Activated naive CD8-positive, alpha-beta T cell treated with anti-CD3 and anti-CD28 coated beads for 36 hours (primary cell): ENCODE data around the gene ATCAY. TPM values are rescaled to one million over a fixed set of nuclear protein-coding genes. Genes with fewer than 3 reads are reported as not detected.
A peak's percentile ranks its signal among the peaks of the same experiment; 100 is the strongest.
"Not testable (repeated sequence)": the region's sequence is repeated elsewhere in the genome, so short reads cannot be mapped to it uniquely, and the experiment has no call there.

Experiments
- DNase-seq: peaks from one replicate; pipeline ENCODE4 v3.0.0; 2021
- H3K27ac Mint-ChIP-seq: one replicate; pipeline ENCODE4 v1.8.0; 2022; ENCODE audit warnings: mild to moderate bottlenecking, moderate library complexity, mixed read lengths
- H3K27me3 Mint-ChIP-seq: one replicate; pipeline ENCODE4 v1.8.0; 2022; ENCODE audit warnings: mild to moderate bottlenecking, mixed read lengths
- H3K36me3 Mint-ChIP-seq: one replicate; pipeline ENCODE4 v1.8.0; 2021; ENCODE audit warnings: mild to moderate bottlenecking, mixed read lengths
- H3K4me1 Mint-ChIP-seq: one replicate; pipeline ENCODE4 v1.8.0; 2021; ENCODE audit warnings: mixed read lengths
- H3K4me3 Mint-ChIP-seq: one replicate; pipeline ENCODE4 v1.8.0; 2022; ENCODE audit warnings: mild to moderate bottlenecking, moderate library complexity, mixed read lengths
- H3K9me3 Mint-ChIP-seq: one replicate; pipeline ENCODE4 v1.8.0; 2022; ENCODE audit warnings: mixed read lengths
- total RNA-seq, 2 experiments: library from RNA; stranded (reverse); gene quantifications; one replicate each; pipeline ENCODE4 v1.2.3, GENCODE V29; 2021

The ATCAY gene
- total RNA-seq, 2 experiments from 2014 or later: not detected

GRCh38 chr19:3963458-3964255 lies 83.2 kb downstream of the ATCAY start:
- DNase-seq: no peak
- H3K36me3 Mint-ChIP-seq: peaks cover 4% of the 10 kb centered on the region
- no peaks in the 10 kb centered on the region for H3K9me3 Mint-ChIP-seq
- no peaks in the 10 kb centered on the region for H3K27me3 Mint-ChIP-seq
- no peak overlapping the region for H3K27ac Mint-ChIP-seq
- no peak overlapping the region for H3K4me3 Mint-ChIP-seq
- peaks cover 5% of the 10 kb centered on the region for H3K4me1 Mint-ChIP-seq

GRCh38 chr19:3964256-3965194 lies 84.0 kb downstream of the ATCAY start:
- H3K4me3 Mint-ChIP-seq: no peak overlapping the region
- H3K4me1 Mint-ChIP-seq: peaks cover 8% of the 10 kb centered on the region
- H3K9me3 Mint-ChIP-seq: no peaks in the 10 kb centered on the region
- H3K27me3 Mint-ChIP-seq: no peaks in the 10 kb centered on the region
- no peak for DNase-seq
- H3K36me3 Mint-ChIP-seq: peaks cover 6% of the 10 kb centered on the region
- no peak overlapping the region for H3K27ac Mint-ChIP-seq

- Mint-ChIP-seq H3K36me3 (peaks cover 11% of the 10 kb centered on the region), H3K4me1 (peaks cover 17% of the 10 kb centered on the region), H3K27ac (no peak overlapping the region), H3K27me3 (no peaks in the 10 kb centered on the region), H3K4me3 (no peak overlapping the region), H3K9me3 (no peaks in the 10 kb centered on the region)
- no peak for DNase-seq
Measured at GRCh38 chr19:3966051-3967017, 85.8 kb downstream of the ATCAY start.

- H3K27me3 Mint-ChIP-seq, H3K27ac Mint-ChIP-seq, H3K9me3 Mint-ChIP-seq, H3K4me3 Mint-ChIP-seq, DNase-seq: not testable (repeated sequence)
- peaks cover 17% of the 10 kb centered on the region for H3K4me1 Mint-ChIP-seq
- peaks cover 14% of the 10 kb centered on the region for H3K36me3 Mint-ChIP-seq
Measured at GRCh38 chr19:3967983-3968382, 87.5 kb downstream of the ATCAY start.

GRCh38 chr19:3968556-3969434 lies 88.3 kb downstream of the ATCAY start:
- H3K27ac Mint-ChIP-seq: peak overlapping the region; percentile 4
- H3K9me3 Mint-ChIP-seq: no peaks in the 10 kb centered on the region
- H3K4me1 Mint-ChIP-seq: peaks cover 17% of the 10 kb centered on the region
- no peak for DNase-seq
- H3K4me3 Mint-ChIP-seq: no peak overlapping the region
- no peaks in the 10 kb centered on the region for H3K27me3 Mint-ChIP-seq
- peaks cover 14% of the 10 kb centered on the region for H3K36me3 Mint-ChIP-seq

GRCh38 chr19:3969435-3970312 lies 89.2 kb downstream of the ATCAY start:
- no peak for DNase-seq
- no peaks in the 10 kb centered on the region for H3K9me3 Mint-ChIP-seq
- peaks cover 17% of the 10 kb centered on the region for H3K4me1 Mint-ChIP-seq
- peak overlapping the region; percentile 91 for H3K4me3 Mint-ChIP-seq
- H3K36me3 Mint-ChIP-seq: peaks cover 14% of the 10 kb centered on the region
- H3K27ac Mint-ChIP-seq: peak overlapping the region; percentile 73
- no peaks in the 10 kb centered on the region for H3K27me3 Mint-ChIP-seq

GRCh38 chr19:3970313-3970807 lies 89.9 kb downstream of the ATCAY start:
- Mint-ChIP-seq H3K4me3 (peak overlapping the region; percentile 91), H3K27me3 (no peaks in the 10 kb centered on the region), H3K4me1 (peaks cover 17% of the 10 kb centered on the region), H3K36me3 (peaks cover 14% of the 10 kb centered on the region), H3K27ac (peak overlapping the region; percentile 73), H3K9me3 (no peaks in the 10 kb centered on the region)
- DNase-seq: no peak

- Mint-ChIP-seq H3K9me3 (no peaks in the 10 kb centered on the region), H3K27ac (peak within 1 kb of the TSS; percentile 78), H3K27me3 (no peaks in the 10 kb centered on the region), H3K36me3 (peaks cover 19% of the 10 kb centered on the region), H3K4me3 (peak within 1 kb of the TSS; percentile 91), H3K4me1 (peaks cover 20% of the 10 kb centered on the region)
- peak; percentile 96 for DNase-seq
Measured at GRCh38 chr19:3970808-3971598, 90.5 kb downstream of the ATCAY start, which contains the start of gene DAPK3. Gene DAPK3, minus strand, starts transcription at chr19:3971099. Its CDS starts 1,364 bp downstream, at chr19:3969735.

- no peak for DNase-seq
- H3K4me1 Mint-ChIP-seq: peaks cover 20% of the 10 kb centered on the region
- H3K9me3 Mint-ChIP-seq: no peaks in the 10 kb centered on the region
- no peak overlapping the region for H3K4me3 Mint-ChIP-seq
- peaks cover 42% of the 10 kb centered on the region for H3K36me3 Mint-ChIP-seq
- H3K27me3 Mint-ChIP-seq: no peaks in the 10 kb centered on the region
- H3K27ac Mint-ChIP-seq: no peak overlapping the region
Measured at GRCh38 chr19:3975144-3975543, 94.7 kb downstream of the ATCAY start.

GRCh38 chr19:3975637-3976087 lies 95.2 kb downstream of the ATCAY start:
- peak overlapping the region; percentile 29 for H3K4me3 Mint-ChIP-seq
- DNase-seq: no peak
- no peaks in the 10 kb centered on the region for H3K27me3 Mint-ChIP-seq
- H3K9me3 Mint-ChIP-seq: no peaks in the 10 kb centered on the region
- H3K36me3 Mint-ChIP-seq: peaks cover 42% of the 10 kb centered on the region
- H3K4me1 Mint-ChIP-seq: peaks cover 19% of the 10 kb centered on the region
- H3K27ac Mint-ChIP-seq: peak overlapping the region; percentile 20

GRCh38 chr19:3976495-3977241 lies 96.2 kb downstream of the ATCAY start:
- Mint-ChIP-seq H3K9me3 (no peaks in the 10 kb centered on the region), H3K27ac (peak overlapping the region; percentile 58), H3K4me3 (no peak overlapping the region), H3K36me3 (peaks cover 45% of the 10 kb centered on the region), H3K27me3 (no peaks in the 10 kb centered on the region), H3K4me1 (peaks cover 20% of the 10 kb centered on the region)
- no peak for DNase-seq
